Measurements from ENCODE around the gene ZNRD2.

DNA sequence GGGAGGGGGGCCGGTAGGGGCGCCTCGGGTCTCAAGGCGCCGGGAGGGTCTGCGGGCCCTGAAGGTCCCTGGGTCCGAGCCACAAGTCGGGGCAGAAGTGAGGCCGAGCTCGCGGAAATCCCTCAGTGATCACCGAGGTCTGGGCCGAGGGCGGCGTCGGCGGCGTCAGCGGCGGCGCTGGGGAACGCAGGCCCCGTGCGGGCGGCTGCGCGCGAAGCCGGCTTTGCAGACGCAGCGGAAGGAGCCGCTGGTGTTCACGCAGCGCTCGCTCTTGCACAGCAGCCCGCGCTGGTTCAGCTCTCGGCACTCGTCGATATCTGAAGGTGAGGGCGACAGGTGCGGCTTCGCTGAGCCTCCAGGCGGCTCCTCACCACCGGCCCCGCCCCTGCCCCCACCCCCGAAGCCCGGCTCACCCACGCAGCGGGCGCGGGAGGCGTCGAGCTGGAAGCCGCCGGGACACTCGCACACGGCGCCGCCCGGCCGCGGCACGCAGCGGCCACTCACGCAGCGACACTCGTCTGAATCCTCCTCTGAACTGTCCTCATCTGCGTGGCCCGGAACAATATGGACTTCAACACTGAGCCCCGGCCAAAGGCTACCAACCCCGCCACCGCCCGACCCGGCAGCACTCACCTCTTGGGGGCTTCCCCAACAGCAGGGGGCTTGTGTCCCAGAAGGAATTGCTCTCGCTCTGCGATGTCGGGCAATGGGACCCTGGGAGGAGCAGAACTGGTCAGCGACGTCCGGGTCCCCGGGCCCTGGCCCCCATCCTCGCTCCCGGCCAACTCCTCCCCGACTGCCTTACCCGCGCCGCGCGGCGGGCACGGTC, 31.1 kb upstream of the ZNRD2 start:
- TF ChIP-seq CTCF (IDR thresholded peaks at IDR 0.05; ENCODE audit: insufficient read depth, low read length, poor library complexity, severe bottlenecking): no peak
- no peak for TF ChIP-seq EZH2phosphoT487 (conservative IDR thresholded peaks at IDR 0.05; ENCODE audit: low read length)
